Keratinocyte (primary cell): ENCODE results near the gene MRPL9.

Experiments
- EZH2 ChIP-seq: IDR thresholded peaks from one replicate; pipeline ENCODE4 v1.6.1; 2012; ENCODE audit warnings: inconsistent platforms, mild to moderate bottlenecking, low read length, moderate library complexity
- TF ChIP-seq, protein P1 (sequence below), 3 experiments: IDR thresholded peaks in 1 of 3; conservative IDR thresholded peaks in 1 of 3; optimal IDR thresholded peaks in 1 of 3; 2 replicates in 2 of 3; 3 replicates in 1 of 3; pipeline versions ENCODE3 to v1.5.1; 2011; ENCODE audit warnings: low read length in 3 of 3, mild to moderate bottlenecking in 3 of 3, moderate library complexity in 2 of 3, control low read depth in 1 of 3, inconsistent platforms in 1 of 3; ENCODE audit not compliant: insufficient read depth in 2 of 3; ENCODE audit errors: extremely low read depth in 1 of 3

- TF ChIP-seq, protein P1, sequence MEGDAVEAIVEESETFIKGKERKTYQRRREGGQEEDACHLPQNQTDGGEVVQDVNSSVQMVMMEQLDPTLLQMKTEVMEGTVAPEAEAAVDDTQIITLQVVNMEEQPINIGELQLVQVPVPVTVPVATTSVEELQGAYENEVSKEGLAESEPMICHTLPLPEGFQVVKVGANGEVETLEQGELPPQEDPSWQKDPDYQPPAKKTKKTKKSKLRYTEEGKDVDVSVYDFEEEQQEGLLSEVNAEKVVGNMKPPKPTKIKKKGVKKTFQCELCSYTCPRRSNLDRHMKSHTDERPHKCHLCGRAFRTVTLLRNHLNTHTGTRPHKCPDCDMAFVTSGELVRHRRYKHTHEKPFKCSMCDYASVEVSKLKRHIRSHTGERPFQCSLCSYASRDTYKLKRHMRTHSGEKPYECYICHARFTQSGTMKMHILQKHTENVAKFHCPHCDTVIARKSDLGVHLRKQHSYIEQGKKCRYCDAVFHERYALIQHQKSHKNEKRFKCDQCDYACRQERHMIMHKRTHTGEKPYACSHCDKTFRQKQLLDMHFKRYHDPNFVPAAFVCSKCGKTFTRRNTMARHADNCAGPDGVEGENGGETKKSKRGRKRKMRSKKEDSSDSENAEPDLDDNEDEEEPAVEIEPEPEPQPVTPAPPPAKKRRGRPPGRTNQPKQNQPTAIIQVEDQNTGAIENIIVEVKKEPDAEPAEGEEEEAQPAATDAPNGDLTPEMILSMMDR (optimal IDR thresholded peaks at IDR 0.05 in 1 of 3, IDR thresholded peaks at IDR 0.05 in 1 of 3, conservative IDR thresholded peaks at IDR 0.05 in 1 of 3; ENCODE audit: extremely low read depth in 1 of 3, insufficient read depth in 2 of 3, low read length in 3 of 3) = no peak
- no peak for TF ChIP-seq EZH2
These were observed 51.3 kb downstream of the MRPL9 start for GRCh38 chr1:151711951-151712350.
